Neural cell (in vitro differentiated cells): ENCODE results near the gene ZIC4. TPM values are rescaled to one million over a fixed set of nuclear protein-coding genes. Genes with fewer than 3 reads are reported as not detected.

ENCODE experiments used
- H2AFZ ChIP-seq: fragments of 200-600, 300-800 bp; sonication (generic), shearing (Covaris generic); 2 replicates; pipeline ENCODE4 v1.6.0; 2014; ENCODE audit warnings: low read depth, mild to moderate bottlenecking, antibody characterized with exemption, low read length, moderate library complexity
- H3F3A ChIP-seq: fragments of 200-600 bp; shearing (Covaris generic); 2 replicates; pipeline ENCODE4 v1.6.1; 2016; ENCODE audit warnings: mild to moderate bottlenecking, moderate library complexity, mixed read lengths, antibody characterized with exemption, low read length; ENCODE audit not compliant: insufficient read depth, poor library complexity, severe bottlenecking
- H3K27ac ChIP-seq: fragments of 200-600, 300-800 bp; sonication (generic), shearing (Covaris generic); 2 replicates; pipeline ENCODE4 v1.5.1; 2014; ENCODE audit warnings: mild to moderate bottlenecking, low read length, moderate library complexity
- H3K27me3 ChIP-seq: fragments of 300-800, 200-600 bp; sonication (generic), shearing (Covaris generic); 2 replicates; pipeline ENCODE4 v1.6.0; 2014; ENCODE audit warnings: mild to moderate bottlenecking, low read depth, low read length, moderate library complexity; ENCODE audit not compliant: insufficient read depth
- H3K36me3 ChIP-seq: fragments of 300-800, 200-600 bp; sonication (generic), shearing (Covaris generic); 2 replicates; pipeline ENCODE4 v1.5.1; 2014; ENCODE audit warnings: mild to moderate bottlenecking, antibody characterized with exemption, low read length, moderate library complexity; ENCODE audit not compliant: insufficient read depth
- H3K4me2 ChIP-seq: fragments of 300-800, 200-600 bp; sonication (generic), shearing (Covaris generic); 2 replicates; pipeline ENCODE4 v1.6.0; 2014; ENCODE audit warnings: mild to moderate bottlenecking, low read length
- H3K4me3 ChIP-seq: fragments of 300-800, 200-600 bp; sonication (generic), shearing (Covaris generic); 2 replicates; pipeline ENCODE4 v1.5.1; 2014; ENCODE audit warnings: mild to moderate bottlenecking, low read length, moderate library complexity
- H3K79me2 ChIP-seq: fragments of 200-600 bp; shearing (Covaris generic); replicated peaks from 2 replicates; pipeline ENCODE4 v1.6.0; 2014; ENCODE audit warnings: mild to moderate bottlenecking, low read length, moderate library complexity; ENCODE audit not compliant: insufficient read depth
- H3K9ac ChIP-seq: fragments of 300-800, 200-600 bp; sonication (generic), shearing (Covaris generic); 2 replicates; pipeline ENCODE4 v1.6.1; 2016; ENCODE audit warnings: mild to moderate bottlenecking, low read length, mixed read lengths
- H3K9me2 ChIP-seq: fragments of 200-600 bp; shearing (Covaris generic); 2 replicates; pipeline ENCODE4 v1.6.1; 2016; ENCODE audit warnings: mild to moderate bottlenecking, low read length, mixed read lengths; ENCODE audit not compliant: insufficient read depth
- H3K9me3 ChIP-seq: fragments of 200-600, 300-800 bp; sonication (generic), shearing (Covaris generic); 2 replicates; pipeline ENCODE4 v1.6.1; 2016; ENCODE audit warnings: mild to moderate bottlenecking, mixed run types, low read length, moderate library complexity, mixed read lengths
- H4K20me1 ChIP-seq: fragments of 200-600 bp; shearing (Covaris generic); 2 replicates; pipeline ENCODE4 v1.6.1; 2016; ENCODE audit warnings: mild to moderate bottlenecking, mixed run types; ENCODE audit not compliant: insufficient read depth
- CTCF ChIP-seq: fragments of 450-650 bp; IDR thresholded peaks from 2 replicates; pipeline ENCODE4 v1.5.1; 2014; ENCODE audit warnings: antibody characterized with exemption, mild to moderate bottlenecking, moderate library complexity; ENCODE audit not compliant: poor library complexity, severe bottlenecking
- EP300 ChIP-seq: fragments of 450-650 bp; conservative IDR thresholded peaks from 2 replicates; pipeline ENCODE4 v1.6.1; 2014; ENCODE audit warnings: antibody characterized with exemption, mild to moderate bottlenecking, moderate library complexity; ENCODE audit not compliant: poor library complexity, severe bottlenecking
- EZH2 ChIP-seq: fragments of 200-600, 300-800 bp; shearing (Covaris generic), sonication (generic); IDR thresholded peaks from 2 replicates; pipeline ENCODE4 v1.6.1; 2014; ENCODE audit warnings: antibody characterized with exemption, low read length, borderline replicate concordance, mild to moderate bottlenecking; ENCODE audit not compliant: insufficient read depth, poor library complexity, severe bottlenecking
- MXI1 ChIP-seq: fragments of 450-650 bp; conservative IDR thresholded peaks from 2 replicates; pipeline ENCODE4 v1.6.1; 2014; ENCODE audit warnings: antibody characterized with exemption, mild to moderate bottlenecking; ENCODE audit not compliant: poor library complexity, severe bottlenecking
- POLR2AphosphoS5 ChIP-seq: IDR thresholded peaks from 2 replicates; pipeline ENCODE4 v1.6.1; 2012
- RAD21 ChIP-seq: fragments of 450-650 bp; conservative IDR thresholded peaks from 2 replicates; pipeline ENCODE4 v1.6.1; 2014; ENCODE audit warnings: antibody characterized with exemption, mild to moderate bottlenecking, moderate library complexity
- REST ChIP-seq: IDR thresholded peaks from 2 replicates; pipeline ENCODE4 v1.6.1; 2012; ENCODE audit warnings: borderline replicate concordance
- SMC3 ChIP-seq: fragments of 450-650 bp; conservative IDR thresholded peaks from 2 replicates; pipeline ENCODE4 v1.6.1; 2014; ENCODE audit warnings: antibody characterized with exemption, mild to moderate bottlenecking, moderate library complexity; ENCODE audit not compliant: poor library complexity
- TAF1 ChIP-seq: IDR thresholded peaks from 2 replicates; pipeline ENCODE4 v1.6.1; 2012; ENCODE audit warnings: low read depth
- polyA plus RNA-seq: library from polyadenylated mRNA; depleted of rRNA; stranded (reverse); fragments of >200 nt; gene quantifications from 2 replicates; pipeline ENCODE4 v1.2.3, GENCODE V29; 2014

ZIC4 gene
- polyA plus RNA-seq, 1 donor from 2014 or later, result 8.6 TPM

- no peak for TF ChIP-seq EZH2
- TF ChIP-seq MXI1, result no peak
These were observed 25.9 kb downstream of the ZIC4 start (continued) for GRCh38 chr3:147380387-147380951.

- H4K20me1 ChIP-seq, result no peaks in the 10 kb centered on the region
- no peak overlapping the region for H2AFZ ChIP-seq
- no peaks in the 10 kb centered on the region for H3K36me3 ChIP-seq
- no peak overlapping the region for H3K4me2 ChIP-seq
- peaks cover 40% of the 10 kb centered on the region for H3K27me3 ChIP-seq
- H3K27ac ChIP-seq, result no peak overlapping the region
- H3F3A ChIP-seq, result no peaks in the 10 kb centered on the region
- H3K4me3 ChIP-seq, result no peak overlapping the region
- H3K9ac ChIP-seq, result no peak overlapping the region
- no peaks in the 10 kb centered on the region for H3K9me3 ChIP-seq
- H3K79me2 ChIP-seq, result peaks cover 15% of the 10 kb centered on the region
- no peaks in the 10 kb centered on the region for H3K9me2 ChIP-seq
- no peak for TF ChIP-seq EZH2
- no peak for TF ChIP-seq MXI1
- no peak for TF ChIP-seq SMC3
- TF ChIP-seq POLR2AphosphoS5, result no peak
- no peak for TF ChIP-seq RAD21
- no peak for TF ChIP-seq TAF1
- TF ChIP-seq EP300, result no peak
- TF ChIP-seq CTCF, result no peak
- no peak for TF ChIP-seq REST
These were observed 26.7 kb downstream of the ZIC4 start for GRCh38 chr3:147379651-147380050.

- Histone ChIP-seq H3K9ac (no peak overlapping the region), H3K36me3 (no peaks in the 10 kb centered on the region), H3K4me2 (no peak overlapping the region), H3K27ac (no peak overlapping the region), H3K9me3 (no peaks in the 10 kb centered on the region), H3K27me3 (peaks cover 57% of the 10 kb centered on the region), H2AFZ (no peak overlapping the region), H4K20me1 (no peaks in the 10 kb centered on the region), H3K79me2 (no peaks in the 10 kb centered on the region), H3F3A (no peaks in the 10 kb centered on the region), H3K4me3 (no peak overlapping the region), H3K9me2 (no peaks in the 10 kb centered on the region)
- TF ChIP-seq POLR2AphosphoS5, result no peak
- no peak for TF ChIP-seq MXI1
- no peak for TF ChIP-seq CTCF
- TF ChIP-seq TAF1, result no peak
- TF ChIP-seq EZH2, result no peak
- TF ChIP-seq SMC3, result no peak
- TF ChIP-seq RAD21, result no peak
- no peak for TF ChIP-seq REST
- TF ChIP-seq EP300, result no peak
These were observed 28.7 kb downstream of the ZIC4 start for GRCh38 chr3:147377412-147378367.
